COLO829 (cell line): Measurements from ENCODE around the gene ELMO1.
"Not testable (repeated sequence)": the region's sequence is repeated elsewhere in the genome, so short reads cannot be mapped to it uniquely, and the experiment has no call there.

ENCODE experiments used
- DNase-seq: peaks from one replicate; pipeline ENCODE4 v3.0.0; 2012; ENCODE audit warnings: low spot score

ELMO1 gene

GRCh38 chr7:37186753-37187152 lies 261.9 kb downstream of the ELMO1 start:
- DNase-seq, result no peak

GRCh38 chr7:37181550-37181932 lies 267.1 kb downstream of the ELMO1 start:
- DNase-seq, result no peak

GRCh38 chr7:37180828-37181549 lies 267.7 kb downstream of the ELMO1 start:
- no peak for DNase-seq

GRCh38 chr7:37176079-37176478 lies 272.6 kb downstream of the ELMO1 start:
- DNase-seq, result no peak

GRCh38 chr7:37174460-37174859 lies 274.2 kb downstream of the ELMO1 start:
- no peak for DNase-seq

- no peak for DNase-seq
Measured at GRCh38 chr7:37173670-37174069, 275.0 kb downstream of the ELMO1 start.

- no peak for DNase-seq
Measured at GRCh38 chr7:37162106-37162505, 286.6 kb downstream of the ELMO1 start.

- DNase-seq, result no peak
Measured at GRCh38 chr7:37160656-37161055, 288.0 kb downstream of the ELMO1 start.

- DNase-seq, result no peak
Measured at GRCh38 chr7:37153376-37153775, 295.3 kb downstream of the ELMO1 start.

- DNase-seq, result no peak
Measured at GRCh38 chr7:37151741-37152413, 296.8 kb downstream of the ELMO1 start.

GRCh38 chr7:37150856-37151255 lies 297.8 kb downstream of the ELMO1 start:
- DNase-seq, result no peak

GRCh38 chr7:37150180-37150579 lies 298.5 kb downstream of the ELMO1 start:
- no peak for DNase-seq

GRCh38 chr7:37149773-37150124 lies 298.9 kb downstream of the ELMO1 start:
- DNase-seq, result no peak

GRCh38 chr7:37149051-37149772 lies 299.5 kb downstream of the ELMO1 start:
- DNase-seq, result no peak

GRCh38 chr7:37145682-37146081 lies 303.0 kb downstream of the ELMO1 start:
- no peak for DNase-seq

GRCh38 chr7:37144423-37144822 lies 304.2 kb downstream of the ELMO1 start:
- no peak for DNase-seq

- no peak for DNase-seq
Measured at GRCh38 chr7:37142958-37143357, 305.7 kb downstream of the ELMO1 start.

GRCh38 chr7:37141742-37142141 lies 306.9 kb downstream of the ELMO1 start:
- DNase-seq, result no peak

GRCh38 chr7:37133902-37134301 lies 314.8 kb downstream of the ELMO1 start:
- DNase-seq, result not testable (repeated sequence)

GRCh38 chr7:37131855-37132254 lies 316.8 kb downstream of the ELMO1 start:
- DNase-seq, result no peak

- no peak for DNase-seq
Measured at GRCh38 chr7:37129035-37129425, 319.6 kb downstream of the ELMO1 start.

- no peak for DNase-seq
Measured at GRCh38 chr7:37128327-37129034, 320.2 kb downstream of the ELMO1 start.
